HG02642 (cell line): ENCODE measurements around the gene SLC43A3.

ENCODE experiments used
- ATAC-seq: cut with Tn5 transposase; IDR thresholded peaks from one replicate; pipeline ENCODE4 v1.9.1; 2021; ENCODE audit warnings: mild to moderate bottlenecking; ENCODE audit not compliant: unreplicated experiment, poor library complexity

SLC43A3 gene

DNA sequence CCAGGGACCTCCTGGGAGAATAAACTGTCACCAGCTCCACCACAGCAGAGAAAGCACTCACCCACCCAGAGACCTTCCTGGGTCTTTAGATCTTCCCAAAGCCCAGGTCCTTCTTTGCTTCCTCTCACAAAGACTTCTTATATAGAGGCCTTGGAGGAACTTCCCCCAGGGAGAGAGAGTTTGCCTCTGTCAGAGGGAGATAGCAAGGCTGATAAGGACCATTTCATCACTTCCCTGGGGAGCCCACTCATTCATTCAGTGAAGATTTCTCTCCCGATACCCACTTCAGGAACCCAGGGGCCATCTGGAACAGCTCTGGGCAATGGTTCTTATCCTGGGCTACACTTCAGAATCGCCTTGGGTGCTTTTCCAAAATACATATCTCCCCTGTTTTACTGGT is 36.4 kb downstream of the SLC43A3 start, which contains the start of gene PRG2:
TSS of gene PRG2 (minus strand) at position 116 of the 400 bp plus-strand sequence. CDS start 706 bp downstream, outside the sequence.
- ATAC-seq = no peak

DNA sequence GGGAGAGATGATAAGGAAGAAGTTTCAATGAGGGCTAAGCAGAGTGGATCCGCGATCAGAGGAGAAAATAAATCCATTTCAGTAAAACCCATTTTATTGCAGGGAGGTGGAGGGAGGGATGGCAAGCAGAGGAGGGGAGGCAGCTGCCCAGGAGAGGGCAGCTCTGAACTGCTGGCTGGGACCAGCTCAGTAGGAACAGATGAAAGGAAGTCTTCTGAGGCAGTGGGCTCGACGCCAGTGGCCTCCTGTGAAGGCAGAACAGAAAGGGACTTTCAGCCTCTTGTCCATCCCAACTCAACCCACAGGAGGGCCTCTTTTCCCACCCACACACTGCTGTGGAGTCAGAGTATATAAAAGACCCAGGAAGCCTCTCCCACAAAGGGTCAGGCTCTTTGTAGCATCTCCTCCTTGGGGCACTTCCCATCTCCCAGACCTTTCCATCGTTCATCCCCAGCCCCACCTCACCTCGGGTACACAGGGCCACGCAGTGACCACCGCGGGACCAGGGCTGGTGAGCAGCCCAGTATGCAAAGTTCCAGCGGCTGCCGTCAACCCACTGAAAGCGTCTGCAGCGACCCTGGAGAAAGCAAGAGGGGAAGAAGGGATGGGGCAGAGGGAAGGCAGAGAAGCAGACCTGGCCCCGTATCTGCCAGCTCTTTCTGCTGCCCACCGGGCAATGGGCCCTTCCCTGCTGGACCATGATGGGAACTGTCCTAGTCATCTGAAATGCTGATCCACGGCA is 39.5 kb downstream of the SLC43A3 start:
- no peak for ATAC-seq

DNA sequence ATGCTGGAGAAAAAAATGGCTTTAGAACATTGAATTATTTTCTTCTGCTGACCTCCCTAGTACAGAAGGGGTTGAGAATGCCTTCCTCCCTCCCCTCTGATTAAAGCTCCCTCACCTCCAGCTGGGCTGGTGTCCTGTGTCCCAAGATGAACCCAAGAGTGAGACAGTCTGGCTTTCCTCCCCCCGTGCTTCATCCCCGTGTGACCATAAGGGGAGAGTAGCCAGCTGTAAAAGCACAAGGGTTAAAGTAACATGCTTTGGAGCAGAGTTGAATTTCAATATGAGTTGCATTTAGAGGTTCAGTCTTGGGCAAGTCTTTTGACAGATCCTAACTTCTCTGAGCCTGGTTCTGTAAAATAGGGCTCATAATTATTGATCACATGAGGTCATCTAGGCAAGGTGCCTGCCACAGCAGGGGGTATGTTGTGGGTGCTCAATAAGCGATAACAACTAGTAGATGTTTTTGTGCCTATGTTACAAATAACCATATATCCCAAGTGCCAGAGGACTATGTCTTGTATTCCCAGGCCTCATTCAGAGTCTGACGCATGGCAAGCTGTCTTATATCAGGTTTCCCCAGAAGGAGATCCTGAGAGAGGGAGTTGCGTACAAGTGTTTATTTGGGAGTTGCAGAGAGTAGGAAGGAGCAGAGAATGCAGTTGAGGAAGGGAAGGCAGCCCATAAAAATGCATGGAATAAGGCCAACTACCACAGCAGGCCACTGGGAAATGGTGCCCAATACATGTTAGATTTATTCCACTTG is 40.6 kb downstream of the SLC43A3 start:
- no peak for ATAC-seq

DNA sequence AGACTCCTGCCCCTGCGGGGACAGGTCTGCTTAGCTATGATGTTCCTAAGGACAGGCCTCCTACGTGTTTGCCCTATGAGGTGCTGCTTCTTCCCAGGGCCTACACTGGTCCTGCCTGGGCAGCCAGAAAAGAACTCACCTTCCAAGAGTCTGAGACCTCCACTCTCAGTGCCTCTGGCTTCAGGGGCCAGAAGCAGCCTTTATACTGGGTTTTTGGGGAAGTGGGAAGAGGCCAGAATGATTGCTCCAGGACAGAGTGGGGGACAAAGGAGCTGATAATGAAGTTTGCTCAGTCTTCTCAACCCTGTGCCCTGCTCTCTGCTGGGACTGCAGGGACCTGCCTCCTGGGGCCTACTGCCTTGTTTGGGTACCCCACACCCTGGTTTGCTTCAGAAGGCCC is 45.9 kb downstream of the SLC43A3 start, which contains the start of gene PRG3:
TSS of gene PRG3 (minus strand) at position 176 of the 400 bp plus-strand sequence. CDS start 442 bp downstream, outside the sequence.
- no peak for ATAC-seq

DNA sequence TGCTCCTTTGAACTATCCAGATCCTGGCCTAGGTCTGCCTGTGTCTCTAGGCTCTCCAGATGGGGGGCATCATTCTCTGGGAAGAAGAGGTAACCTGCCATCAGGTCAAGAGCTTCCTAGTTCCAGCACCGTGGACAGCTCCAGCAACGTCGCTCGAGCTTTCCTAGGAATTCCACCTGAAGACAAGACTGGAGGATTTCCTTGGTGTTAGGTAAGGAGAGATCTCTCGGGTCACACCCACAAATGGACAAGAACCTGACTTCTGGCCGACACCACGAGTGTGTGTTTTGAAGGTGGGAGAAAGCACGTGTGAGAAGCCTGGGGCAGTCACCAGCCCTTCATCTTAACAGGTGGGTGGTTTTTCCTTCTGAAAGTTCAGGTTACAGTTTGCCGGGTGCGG is 47.2 kb downstream of the SLC43A3 start:
- no peak for ATAC-seq

DNA sequence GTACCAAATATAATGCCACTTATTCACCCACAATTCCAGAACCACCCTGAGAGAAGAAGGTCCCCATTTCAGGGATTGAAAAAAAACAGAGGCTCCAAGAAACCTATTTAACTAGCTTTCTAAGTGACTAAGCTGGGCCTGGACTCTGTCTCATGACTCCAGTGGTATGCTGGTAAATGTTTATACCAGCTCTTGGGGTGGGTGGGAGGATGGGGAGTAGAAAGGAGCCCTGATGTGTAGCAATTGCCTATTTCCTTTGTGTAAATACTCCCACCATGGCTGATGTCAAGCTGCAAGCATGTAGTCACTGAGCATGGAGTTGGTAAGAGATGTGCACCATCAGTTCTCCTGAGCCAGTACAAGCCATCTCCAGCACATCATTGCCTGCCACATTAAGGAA is 48.7 kb downstream of the SLC43A3 start:
- ATAC-seq = no peak

DNA sequence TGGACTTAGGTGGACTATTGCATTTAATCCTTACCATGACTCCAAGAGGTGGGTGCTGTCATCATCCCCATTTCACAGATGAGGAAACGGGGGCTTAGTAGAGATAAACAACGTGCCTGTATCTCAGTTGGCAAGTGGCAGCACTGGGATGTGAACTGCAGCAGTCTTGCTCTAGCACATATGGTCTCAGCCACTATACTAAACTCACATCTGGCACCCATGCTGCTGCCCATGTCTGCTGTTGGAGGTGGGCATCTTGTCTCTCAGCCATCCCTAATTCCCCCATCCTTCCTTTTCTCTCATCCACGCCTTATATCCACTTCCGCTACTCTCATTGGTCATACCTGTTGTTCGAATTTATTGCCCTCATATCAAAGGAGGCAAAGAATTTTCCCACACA is 49.8 kb downstream of the SLC43A3 start:
- no peak for ATAC-seq

DNA sequence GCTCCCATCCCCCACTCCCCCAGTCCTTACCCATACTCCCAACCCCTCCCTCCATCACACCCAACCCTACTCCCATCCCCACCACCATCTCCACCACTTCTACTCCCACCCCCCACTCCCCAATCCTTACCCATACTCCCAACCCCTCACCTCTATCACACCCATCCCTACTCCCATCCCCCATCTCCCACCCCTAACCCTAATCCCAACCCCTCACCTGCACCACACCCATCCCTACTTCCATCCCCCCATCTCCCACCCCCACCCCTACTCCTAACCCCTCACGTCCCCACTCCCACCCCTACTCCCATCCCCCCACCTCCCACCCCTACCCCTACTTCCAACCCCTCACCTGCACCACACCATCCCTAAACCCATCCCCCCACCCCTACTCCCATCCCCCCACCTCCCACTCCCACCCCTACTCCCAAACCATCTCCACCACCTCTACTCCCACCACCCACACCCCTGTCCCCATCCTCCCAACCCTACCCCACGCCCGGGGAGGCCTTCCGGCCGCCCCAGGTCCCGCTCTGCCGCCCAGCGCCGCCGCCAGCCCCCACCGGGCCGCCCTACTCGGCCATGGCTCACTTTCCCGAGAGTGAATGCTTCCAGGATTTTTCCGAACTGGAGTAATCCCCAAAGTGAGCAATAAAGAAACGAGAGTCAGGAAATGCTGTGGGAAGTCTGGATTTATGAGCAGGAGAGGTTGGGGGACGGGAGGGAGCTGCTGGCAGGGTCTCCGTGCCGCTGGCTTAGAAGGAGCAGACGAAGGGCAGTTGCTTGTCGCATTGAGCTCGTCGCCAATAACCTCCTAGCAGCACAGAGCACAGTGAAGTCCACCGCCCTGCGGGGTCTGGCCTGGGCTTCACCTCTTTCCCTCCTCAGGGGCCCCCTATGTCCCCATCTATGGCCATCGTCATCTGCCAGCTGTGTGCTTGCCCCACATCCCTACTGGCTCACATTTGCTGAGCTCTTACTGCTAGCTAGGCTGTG is 50.5 kb downstream of the SLC43A3 start:
- ATAC-seq = no peak

DNA sequence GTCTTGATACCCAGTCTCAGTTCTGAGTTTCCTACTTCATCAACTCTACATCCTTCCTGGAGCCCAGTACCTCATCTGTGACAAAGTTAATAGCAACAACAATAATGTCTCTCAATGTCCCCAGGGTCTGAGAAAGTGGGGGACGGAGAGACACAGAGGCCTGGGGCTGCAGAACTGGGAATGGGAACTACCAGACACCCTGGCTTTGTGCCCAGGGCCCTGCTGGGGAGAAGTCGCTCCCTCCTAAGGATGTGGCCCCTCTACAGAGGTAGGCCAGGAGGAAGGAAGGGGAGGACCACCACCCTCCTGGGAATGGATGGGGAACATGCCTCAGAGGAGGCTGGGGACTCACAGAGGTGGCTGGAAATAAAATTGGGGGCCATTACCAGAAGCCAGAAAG is 51.4 kb downstream of the SLC43A3 start:
- no peak for ATAC-seq

DNA sequence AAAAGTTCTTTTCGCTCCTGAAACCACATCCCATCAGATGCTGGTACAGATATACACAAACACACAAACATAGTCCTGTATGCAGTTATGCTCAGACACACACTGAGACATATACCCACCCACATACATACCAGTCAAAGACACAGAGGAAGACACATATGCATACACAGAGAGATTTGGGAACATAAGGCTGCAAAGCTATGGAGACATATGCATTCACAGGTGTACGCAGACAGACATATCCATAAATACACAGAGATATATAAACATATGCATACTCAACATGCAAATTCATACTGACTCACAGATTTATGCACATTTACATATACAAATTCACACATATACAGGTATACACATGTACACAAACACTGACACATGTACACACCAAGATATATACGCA is 52.0 kb downstream of the SLC43A3 start:
- ATAC-seq = no peak

DNA sequence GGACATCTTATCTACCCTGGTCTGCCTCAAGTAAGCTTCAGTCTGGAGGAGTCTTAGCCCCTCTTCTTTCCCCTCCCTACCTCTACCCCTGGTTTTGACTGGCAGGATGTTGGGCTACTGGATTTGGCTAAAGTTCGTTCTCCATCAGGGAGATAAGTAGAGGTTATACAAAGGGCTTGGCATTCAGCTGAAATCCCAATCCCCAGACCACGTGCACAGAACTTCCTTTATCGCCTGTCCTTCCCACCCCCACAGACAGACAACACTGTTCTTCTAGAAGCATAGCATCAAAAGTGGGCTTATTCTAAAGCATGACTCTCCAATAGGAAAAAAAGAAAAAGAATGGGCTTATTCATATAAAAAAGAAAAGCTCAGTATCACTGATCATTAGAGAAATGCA is 53.8 kb downstream of the SLC43A3 start:
- no peak for ATAC-seq

DNA sequence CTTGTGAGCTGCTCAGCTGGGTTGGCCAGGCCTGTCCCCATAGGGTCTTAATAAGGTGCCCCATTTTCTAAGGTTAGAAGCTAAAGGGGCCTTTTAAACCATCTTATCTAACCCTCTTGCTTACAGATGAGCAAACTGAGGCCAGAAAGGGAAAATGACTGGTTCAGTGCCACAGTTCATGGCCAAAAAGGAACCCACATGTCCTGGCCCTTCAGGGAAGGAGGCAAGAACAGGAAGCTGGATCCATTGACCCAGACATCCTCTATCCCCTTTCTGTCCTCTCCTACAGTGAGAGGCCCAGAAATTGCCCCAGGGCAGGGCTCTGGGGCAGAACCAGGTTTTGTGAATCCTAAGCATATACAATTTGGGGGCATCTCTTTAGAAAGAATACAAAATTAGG is 56.0 kb downstream of the SLC43A3 start:
- no peak for ATAC-seq

DNA sequence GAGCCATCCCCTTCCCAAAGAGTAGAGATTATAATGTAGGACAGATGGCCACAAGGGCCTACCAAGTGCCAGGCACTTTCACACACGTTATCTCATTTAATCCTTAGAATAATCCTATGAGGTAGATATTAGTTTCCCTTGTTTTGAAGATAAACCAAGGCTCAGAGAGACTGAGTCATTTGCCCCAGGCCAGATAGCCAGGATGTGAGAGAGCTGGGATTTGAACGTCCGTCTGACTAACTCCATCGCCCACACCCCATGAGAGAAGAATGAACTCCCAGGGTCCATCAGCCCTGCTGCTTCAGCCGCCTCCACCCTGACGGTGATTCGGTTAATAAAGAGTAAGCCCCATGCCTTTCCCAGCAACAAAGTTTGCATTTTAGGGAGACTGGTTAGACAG is 56.7 kb downstream of the SLC43A3 start:
- ATAC-seq = no peak

DNA sequence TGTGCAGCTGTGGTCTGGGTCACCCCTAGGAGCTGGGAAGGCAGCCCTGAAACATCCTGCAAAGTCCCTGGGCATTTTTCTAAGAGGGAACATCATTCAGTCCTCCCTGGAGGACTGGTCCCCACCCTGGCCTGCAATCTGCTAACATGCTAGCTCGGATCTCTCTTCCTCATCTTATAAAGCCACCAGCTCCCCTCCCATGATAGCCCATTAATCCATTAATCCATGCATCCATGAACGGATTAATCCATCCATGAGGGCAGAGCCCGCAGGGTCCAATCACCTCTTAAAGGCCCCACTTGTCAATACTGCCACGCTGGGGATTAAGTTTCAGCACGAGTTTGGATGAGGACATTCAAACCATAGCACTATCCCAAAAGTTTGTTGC is 58.1 kb downstream of the SLC43A3 start:
- no peak for ATAC-seq

DNA sequence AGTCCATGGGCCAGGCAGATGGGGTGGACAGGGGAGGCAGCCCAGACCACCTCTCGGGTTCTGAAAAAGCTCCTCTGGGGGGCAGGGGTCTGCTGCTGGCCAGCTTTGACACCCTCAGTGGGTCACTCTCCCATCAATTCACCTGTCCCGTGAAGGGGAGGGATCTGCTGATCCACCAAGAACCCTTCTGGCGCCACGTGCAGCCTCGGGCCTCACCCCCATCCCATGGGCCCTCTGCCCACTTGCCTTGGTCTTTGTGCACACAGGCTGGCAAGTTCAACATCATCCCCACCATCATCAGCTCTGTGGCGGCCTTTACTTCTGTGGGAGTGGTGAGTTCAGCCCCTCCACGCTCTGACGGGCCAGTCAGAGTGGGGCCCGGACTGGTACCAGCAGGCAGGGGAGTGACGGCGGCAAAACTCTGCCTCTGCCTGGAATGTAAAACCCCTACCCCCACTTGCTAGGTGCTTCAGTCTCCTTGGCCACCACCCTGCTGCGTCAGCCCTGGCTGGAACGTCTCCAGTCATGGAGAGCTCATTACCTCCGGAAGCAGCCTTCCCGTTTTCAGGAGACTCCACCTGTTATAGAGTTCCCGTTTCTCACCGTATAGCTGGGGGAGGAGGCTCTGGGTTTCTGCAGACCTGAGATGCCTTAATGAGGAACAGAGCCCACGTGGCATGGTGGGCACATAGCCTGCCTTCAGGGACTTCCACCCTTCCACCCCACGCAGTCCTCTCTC is 58.6 kb downstream of the SLC43A3 start:
- no peak for ATAC-seq

DNA sequence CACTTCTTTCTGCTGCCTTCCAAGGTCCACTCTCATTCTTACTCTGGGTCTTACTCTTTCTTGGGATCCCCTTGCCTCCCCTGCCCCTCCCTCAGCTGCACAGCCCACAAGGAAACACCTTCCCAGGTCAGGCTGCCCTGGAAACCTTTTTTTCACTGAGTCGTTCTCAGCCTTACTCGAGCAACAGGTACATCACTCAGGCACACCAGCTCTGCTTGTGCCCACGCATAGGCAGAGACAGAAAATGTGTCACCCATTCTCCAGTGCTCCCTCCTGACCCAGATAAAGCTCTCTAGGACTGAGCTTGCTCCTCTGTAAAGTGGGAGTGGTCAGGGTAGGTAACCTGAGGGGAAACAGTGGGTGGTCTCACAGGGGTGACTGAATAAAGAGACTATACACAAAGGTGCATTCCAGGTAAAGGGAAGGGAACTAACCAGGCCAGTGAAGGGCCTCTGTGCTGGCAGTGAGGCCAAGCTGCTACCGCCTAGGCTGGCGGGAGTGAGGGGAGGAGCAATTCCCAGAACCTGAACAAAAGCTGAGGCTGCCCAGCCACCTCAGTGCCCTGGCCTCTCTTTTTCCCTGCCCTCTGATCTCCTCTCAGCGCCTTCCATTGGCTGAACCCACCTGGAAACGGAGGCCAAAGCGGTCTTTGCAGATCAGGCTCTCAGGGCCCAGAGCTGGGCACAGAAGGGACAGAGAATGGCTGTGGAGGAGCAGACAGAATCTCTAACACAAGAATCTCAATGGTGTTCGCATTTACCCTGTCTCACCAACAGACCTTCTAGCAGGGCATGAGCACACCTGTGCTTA is 61.9 kb downstream of the SLC43A3 start:
- ATAC-seq = no peak

DNA sequence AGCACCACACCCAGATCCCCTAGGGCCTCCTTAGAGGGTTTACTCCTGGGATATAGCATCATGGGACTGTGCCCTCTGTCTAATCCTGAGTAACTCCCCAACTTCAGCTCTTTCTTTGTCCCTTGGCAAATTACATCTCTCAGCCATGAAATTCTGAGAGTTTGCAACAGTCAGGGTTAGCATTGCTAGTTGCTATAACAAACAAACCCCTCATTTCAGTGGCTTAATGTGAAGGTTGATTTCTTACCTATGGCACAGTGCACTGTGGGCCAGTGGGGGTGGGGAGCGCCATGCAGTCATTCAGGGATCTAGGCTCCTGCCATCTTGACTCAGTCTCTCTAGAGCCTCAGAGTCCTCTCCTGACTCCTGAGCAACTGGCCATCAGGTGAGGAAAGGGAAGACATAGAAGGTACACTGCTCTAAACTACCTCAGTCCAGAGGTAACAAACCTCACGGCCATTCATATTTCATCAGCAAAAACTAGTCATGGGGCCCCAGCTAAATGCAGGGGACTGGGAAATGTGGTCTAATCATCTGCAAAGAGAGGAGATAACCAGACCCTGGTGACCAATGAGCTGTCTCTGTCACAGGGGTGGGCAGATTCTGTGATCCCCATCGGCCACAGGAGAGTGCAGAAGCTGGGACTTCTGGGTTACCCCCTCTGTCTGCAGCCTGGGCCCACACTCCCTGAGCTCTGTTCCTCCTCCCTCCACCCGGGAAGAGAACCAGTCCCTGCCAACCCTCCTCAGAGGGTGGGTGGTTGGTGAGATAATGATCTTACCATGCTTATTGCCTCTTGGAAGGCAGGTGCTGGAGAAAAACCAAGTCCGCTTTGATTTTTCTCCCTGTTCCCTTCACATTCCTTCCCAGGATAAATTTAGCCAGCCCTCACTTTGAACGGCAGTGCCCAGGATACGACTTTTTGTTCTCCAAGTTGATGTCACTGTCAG is 63.5 kb downstream of the SLC43A3 start:
- ATAC-seq = no peak

DNA sequence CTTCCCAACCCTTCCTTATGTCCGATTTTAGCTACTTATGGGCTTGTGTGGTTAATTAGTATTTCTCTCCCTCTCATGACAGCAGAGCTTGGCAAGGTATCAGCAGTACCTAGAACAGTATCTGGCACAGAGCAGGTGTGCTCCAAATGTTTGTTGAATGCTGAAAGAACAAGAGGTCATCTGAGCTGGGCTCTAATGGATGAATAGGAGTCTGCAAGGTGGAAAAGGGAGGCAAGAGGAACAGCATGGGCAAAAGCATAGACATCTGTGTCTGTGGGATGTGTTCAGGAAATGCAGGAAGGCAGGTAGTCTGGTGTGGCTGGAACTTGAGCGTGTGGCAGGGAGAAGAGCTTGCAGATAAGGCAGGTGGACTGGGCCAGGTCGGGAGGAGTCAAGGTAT is 65.0 kb downstream of the SLC43A3 start:
- ATAC-seq = no peak
